ENCODE data around the gene ANO4. TPM values are rescaled to one million over a fixed set of nuclear protein-coding genes. Genes with fewer than 3 reads are reported as not detected.

Gene ANO4
- total and polyA plus RNA-seq, 2 of the 8 experiments (the other 6 are each of a cell fraction or from before 2014, with no cell fraction given), result 1.1 to 3.4 TPM

- H2BK12ac ChIP-seq (ENCODE audit: low read depth, low read length), result no peak overlapping the region
- no peak overlapping the region for H3K27ac ChIP-seq (ENCODE audit: low read depth, low read length)
- H3K23ac ChIP-seq (ENCODE audit: insufficient read length), result no peak overlapping the region
- no peak overlapping the region for H3K4ac ChIP-seq (replicated peaks; ENCODE audit: insufficient read length, low read depth, low read length)
- H2BK20ac ChIP-seq (ENCODE audit: low read length), result no peak overlapping the region
- POLR2A ChIA-PET (ENCODE audit: partially characterized antibody), result no interaction called here
- H3K23me2 ChIP-seq (ENCODE audit: low read depth, low read length), result no peaks in the 10 kb centered on the region; the same call in 1 of the 2 replicates
- no peak overlapping the region for H2BK15ac ChIP-seq (ENCODE audit: low read length)
- no peak overlapping the region for H4K91ac ChIP-seq (replicated peaks; ENCODE audit: insufficient read length, low read length)
- no peaks in the 10 kb centered on the region for H3K27me3 ChIP-seq (replicated peaks in 1 of 4; ENCODE audit: control insufficient read depth in 3 of 4, extremely low read depth in 1 of 4, insufficient read depth in 3 of 4, low read length in 3 of 4)
- no peak overlapping the region for H3K4me3 ChIP-seq (ENCODE audit: extremely low read depth in 1 of 4, insufficient read depth in 2 of 4, low read depth in 3 of 4, low read length in 4 of 4)
- H3K18ac ChIP-seq (ENCODE audit: extremely low read depth, low read length), result no peak overlapping the region
- H2AFZ ChIP-seq (ENCODE audit: low read length), result no peak overlapping the region
- H3K79me1 ChIP-seq (ENCODE audit: low read depth, low read length), result no peaks in the 10 kb centered on the region
- H4K8ac ChIP-seq (ENCODE audit: extremely low read depth, insufficient read depth, low read length), result no peak overlapping the region
- H3K4me2 ChIP-seq (ENCODE audit: insufficient read depth in 1 of 2, low read depth in 2 of 2, low read length in 2 of 2), result no peak overlapping the region
- no peaks in the 10 kb centered on the region for H4K20me1 ChIP-seq (replicated peaks in 1 of 2; ENCODE audit: control insufficient read depth in 1 of 2, insufficient read depth in 2 of 2, low read length in 2 of 2)
- H2BK5ac ChIP-seq (ENCODE audit: low read depth, low read length), result no peak overlapping the region
- no peak overlapping the region for H3K9ac ChIP-seq (replicated peaks in 1 of 4; ENCODE audit: extremely low read depth in 1 of 4, low read depth in 3 of 4, low read length in 3 of 4)
- CTCF ChIA-PET (ENCODE audit: partially characterized antibody), result interaction anchor here (0.6 to 1.3 kb wide), 2 partner anchors 18 to 37 kb away, joined by 3 read pairs; no protein-coding TSS in a partner anchor
- no peaks in the 10 kb centered on the region for H3K36me3 ChIP-seq (ENCODE audit: control insufficient read depth in 2 of 4, insufficient read depth in 4 of 4, low read length in 3 of 4)
- no peak overlapping the region for H2BK120ac ChIP-seq (replicated peaks; ENCODE audit: low read depth, low read length)
- TF ChIP-seq MAFK (IDR thresholded peaks at IDR 0.05; ENCODE audit: low read depth, low read length), result no peak
- TF ChIP-seq ASH2L (IDR thresholded peaks at IDR 0.05; ENCODE audit: low read length), result no peak
- TF ChIP-seq CHD2 (IDR thresholded peaks at IDR 0.05; ENCODE audit: low read length), result no peak
- TF ChIP-seq BCL11A (IDR thresholded peaks at IDR 0.05; ENCODE audit: low read depth in 2 of 2, low read length in 2 of 2), result no peak
- no peak for TF ChIP-seq KDM4A (IDR thresholded peaks at IDR 0.05; ENCODE audit: low read depth, low read length, severe bottlenecking)
- no peak for TF ChIP-seq ATF2 (IDR thresholded peaks at IDR 0.05; ENCODE audit: low read length)
- TF ChIP-seq CHD1 (IDR thresholded peaks at IDR 0.05; ENCODE audit: low read depth, low read length), result no peak
- no peak for TF ChIP-seq CBX8 (IDR thresholded peaks at IDR 0.05; ENCODE audit: borderline replicate concordance, low read depth, low read length)
- no peak for TF ChIP-seq HDAC2 (IDR thresholded peaks at IDR 0.05; ENCODE audit: borderline replicate concordance in 1 of 2, low read depth in 2 of 2, low read length in 2 of 2)
- TF ChIP-seq SP1 (IDR thresholded peaks at IDR 0.05; ENCODE audit: low read depth, low read length), result no peak
- no peak for TF ChIP-seq SP4 (IDR thresholded peaks at IDR 0.05; ENCODE audit: low read length)
- TF ChIP-seq POLR2A (IDR thresholded peaks at IDR 0.05; ENCODE audit: control extremely low read depth in 1 of 2, low read depth in 2 of 2, low read length in 2 of 2), result no peak
- H3K56ac ChIP-seq (replicated peaks; ENCODE audit: insufficient read length, low read depth, low read length), result no peak overlapping the region
- no peak overlapping the region for H4K5ac ChIP-seq (ENCODE audit: insufficient read length, low read depth, low read length)
- no peak overlapping the region for H2AK5ac ChIP-seq (ENCODE audit: low read depth, low read length)
- no peaks in the 10 kb centered on the region for H3K4me1 ChIP-seq (replicated peaks in 1 of 4; ENCODE audit: control insufficient read depth in 3 of 4, insufficient read depth in 4 of 4, low read length in 3 of 4)
- DNase-seq (ENCODE audit: low read depth in 1 of 2, low spot score in 2 of 2) (no peak), FAIRE-seq (no peak)
- H3K79me2 ChIP-seq (ENCODE audit: control insufficient read depth in 1 of 2, insufficient read depth in 2 of 2, low read length in 2 of 2), result no peaks in the 10 kb centered on the region
- no peaks in the 10 kb centered on the region for H3K9me3 ChIP-seq (ENCODE audit: insufficient read depth in 2 of 2, low read depth in 1 of 2, low read length in 1 of 2)
- 94% methylated on average over 3 of the region's 3 CpGs; no CpG with 5 or more reads in 1 of the 2 experiments for WGBS, 2 experiments (ENCODE audit: extremely low coverage in 1 of 2, insufficient coverage in 1 of 2, insufficient read length in 1 of 2, insufficient replicate concordance in 2 of 2, low coverage in 1 of 2, low lambda C conversion rate in 2 of 2, missing lambda C conversion rate in 1 of 2)
- H3K14ac ChIP-seq (ENCODE audit: insufficient read length), result no peak overlapping the region
These were observed 273.8 kb downstream of the ANO4 start for GRCh38 chr12:101068402-101068801.
